Heart left ventricle (tissue), 13 donors: Measurements from ENCODE around the gene IGHMBP2.

Experiments used
- CTCF ChIP-seq, 12 donors: fragments of 200-600 bp; sonication (generic) in 4 of 12; IDR thresholded peaks; one replicate each; pipeline versions ENCODE4 v1.5.0 to v1.8.0; 2018 to 2022; ENCODE audit warnings: antibody characterized with exemption in 12 of 12, mild to moderate bottlenecking in 5 of 12
- POLR2A ChIP-seq, 2 donors: fragments of 450-650 bp; IDR thresholded peaks; one replicate each; pipeline ENCODE4 v1.6.1; 2017; ENCODE audit warnings: antibody characterized with exemption in 2 of 2, mild to moderate bottlenecking in 2 of 2, moderate library complexity in 2 of 2
- donor health status: ischemic (EF 13 %, LVEDD 7.1; RV severe dilation, severe dysfunction).
- donor health status: DM: no; HTN: yes; CAD: no.
- donor health status: DM: no; HTN: no; CAD: no.
- donor health status: ischemic (EF 25% LVEDD 6.9; RV normal size, moderate dysfunction).
- donor health status: ischemic (EF 25% LVEDD 5.7; RV mildly dilated, moderate dysfunction).
- donor health status: ischemic (EF 35%, LVEDD 5.7; RV mildly dilated, moderate dysfunction).
- donor health status: nonischemic (EF 11% LVEDD 7.7; RV severe dilation, severe dysfunction).
- donor health status: DM: yes; HTN: yes; CAD: no.
- donor health status: PGD.
- donor health status: ischemic (EF 29% LVEDD 5.4; RV normal size, mild dysfunction).
- donor health status: nonischemic (EF 23%, LVEDD 6.1; RV moderate dilation, normal function).

GRCh38 chr11:68865241-68865640 is 38.5 kb upstream of the IGHMBP2 start:
- TF ChIP-seq POLR2A (IDR thresholded peaks at IDR 0.05) (no peak), CTCF (IDR thresholded peaks at IDR 0.05) (no peak)
